K562 (cell line): ENCODE measurements around the gene TTC23L. TPM values are rescaled to one million over a fixed set of nuclear protein-coding genes. Genes with fewer than 3 reads are reported as not detected.

Source experiments
- ATAC-seq: fragments of 200-7000 bp; cut with Tn5 transposase; 3 replicates; pipeline ENCODE4 v1.9.1; 2020; ENCODE audit warnings: moderate library complexity
- BruUV-seq: library from RNA; stranded (reverse); fragments of 400-500 nt; replicated peaks from 2 replicates; lab custom pipeline; 2021; lab: Mats Ljungman, UMichigan
- CTCF ChIA-PET: fragments of 300-600 bp; formaldehyde crosslinking; extraction: SDS; loops from one replicate; lab custom pipeline; 2021; ENCODE audit warnings: low intra/inter-chr PET ratio; lab: Yijun Ruan, JAX
- POLR2A ChIA-PET: fragments of 300-600, 350-650 bp; sonication (Branson Sonifier 250); formaldehyde crosslinking; extraction: SDS; loops from one replicate; lab custom pipeline; 2021; ENCODE audit warnings: antibody characterized with exemption, inconsistent platforms; lab: Yijun Ruan, JAX
- DNase-seq, 4 experiments: peaks; one replicate each; pipeline versions ENCODE4 v3.0.0 to v3.0.0-alpha.2; 2011 to 2018; ENCODE audit warnings: low spot score in 3 of 4, mixed read lengths in 3 of 4; ENCODE audit errors: extremely low read depth in 1 of 4
- FAIRE-seq: peaks from 2 replicates; lab custom pipeline; 2011; peaks lifted over from hg19 to GRCh38; lab: Jason Lieb, UNC
- H2AFZ ChIP-seq: 2 replicates; pipeline ENCODE4 v1.6.0; 2011; ENCODE audit warnings: low read depth, low read length, control low read depth, inconsistent platforms
- H3K27ac ChIP-seq: fragments of 200-600 bp; 3 replicates; pipeline ENCODE4 v1.8.0; 2011; ENCODE audit warnings: low read depth, mild to moderate bottlenecking, control low read depth, inconsistent platforms, low read length, moderate library complexity, mixed read lengths; ENCODE audit errors: extremely low read depth
- H3K27me3 ChIP-seq, 2 experiments: fragments of 300-600 bp in 1 of 2; 2 replicates in 1 of 2; 3 replicates in 1 of 2; pipeline versions ENCODE4 v1.6.0 to v1.8.0; 2011; ENCODE audit warnings: inconsistent platforms in 2 of 2, low read length in 2 of 2, mild to moderate bottlenecking in 1 of 2, mixed read lengths in 1 of 2, moderate library complexity in 1 of 2; ENCODE audit not compliant: control insufficient read depth in 2 of 2, insufficient read depth in 2 of 2
- H3K36me3 ChIP-seq: fragments of 300-600 bp; 3 replicates; pipeline ENCODE4 v1.8.0; 2011; ENCODE audit warnings: mild to moderate bottlenecking, low read length, inconsistent platforms; ENCODE audit not compliant: control insufficient read depth, insufficient read depth
- H3K4me1 ChIP-seq, 2 experiments: fragments of 200-600 bp in 1 of 2; replicated peaks in 1 of 2; 2 replicates in 1 of 2; 3 replicates in 1 of 2; pipeline versions ENCODE4 v1.5.1 to v1.8.0; 2011; ENCODE audit warnings: inconsistent platforms in 2 of 2, low read length in 2 of 2, mild to moderate bottlenecking in 1 of 2, mixed read lengths in 1 of 2, moderate library complexity in 1 of 2; ENCODE audit not compliant: control insufficient read depth in 2 of 2, insufficient read depth in 2 of 2
- H3K4me2 ChIP-seq: 2 replicates; pipeline ENCODE4 v1.6.1; 2011; ENCODE audit warnings: low read length, control low read depth, inconsistent platforms, mixed read lengths; ENCODE audit not compliant: insufficient read depth
- H3K4me3 ChIP-seq: fragments of 200-600 bp; sonication (generic), shearing (Covaris generic); 2 replicates; pipeline ENCODE4 v1.5.1; 2016; ENCODE audit warnings: control low read depth, inconsistent platforms
- H3K79me2 ChIP-seq: fragments of 200-600 bp; 3 replicates; pipeline ENCODE4 v1.8.0; 2011; ENCODE audit warnings: low read length, inconsistent platforms; ENCODE audit not compliant: control insufficient read depth, insufficient read depth
- H3K9ac ChIP-seq, 2 experiments: 2 replicates each; pipeline versions ENCODE4 v1.6.0 to v1.6.1; 2011; ENCODE audit warnings: low read depth in 2 of 2, low read length in 2 of 2, control low read depth in 1 of 2, inconsistent platforms in 1 of 2, mild to moderate bottlenecking in 1 of 2, mixed read lengths in 1 of 2; ENCODE audit not compliant: insufficient read depth in 1 of 2
- H3K9me1 ChIP-seq: one replicate; pipeline ENCODE4 v1.6.0; 2011; ENCODE audit warnings: inconsistent platforms, mild to moderate bottlenecking, low read length, moderate library complexity; ENCODE audit not compliant: control insufficient read depth, insufficient read depth
- H3K9me3 ChIP-seq: replicated peaks from 2 replicates; pipeline ENCODE4 v1.5.1; 2011; ENCODE audit warnings: low read depth, low read length, inconsistent platforms; ENCODE audit not compliant: control insufficient read depth, insufficient read depth
- H4K20me1 ChIP-seq: replicated peaks from 2 replicates; pipeline ENCODE4 v1.6.1; 2011; ENCODE audit warnings: low read length, inconsistent platforms, mixed read lengths; ENCODE audit not compliant: control insufficient read depth, insufficient read depth
- ESRRB ChIP-seq: fragments of 250-450 bp; sonication (Bioruptor Pico); IDR thresholded peaks from 2 replicates; pipeline ENCODE4 v1.5.0; 2020; ENCODE audit warnings: mild to moderate bottlenecking, moderate library complexity, borderline replicate concordance
- GTF2F1 ChIP-seq: IDR thresholded peaks from 2 replicates; pipeline ENCODE4 v1.6.1; 2011; ENCODE audit warnings: low read depth, low read length, improper control_type of control experiment
- HIVEP1 ChIP-seq: fragments of 250-450 bp; sonication (Bioruptor Pico); IDR thresholded peaks from 2 replicates; pipeline ENCODE4 v1.4.0; 2020; ENCODE audit warnings: mild to moderate bottlenecking
- MCM5 ChIP-seq: fragments of 450-650 bp; IDR thresholded peaks from 2 replicates; pipeline ENCODE4 v1.6.1; 2016; ENCODE audit warnings: low read depth
- RAD51 ChIP-seq: fragments of 450-650 bp; IDR thresholded peaks from 2 replicates; pipeline ENCODE4 v1.7.1; 2016; ENCODE audit warnings: low read depth, mild to moderate bottlenecking, borderline replicate concordance
- RB1 ChIP-seq: fragments of 450-650 bp; IDR thresholded peaks from 2 replicates; pipeline ENCODE4 v1.6.1; 2017; ENCODE audit warnings: low read depth, mild to moderate bottlenecking
- TCF15 ChIP-seq: fragments of 250-450 bp; sonication (Bioruptor Pico); IDR thresholded peaks from 2 replicates; pipeline ENCODE4 v1.8.0; 2022; ENCODE audit warnings: moderate library complexity, mild to moderate bottlenecking, inconsistent platforms
- TRIM24 ChIP-seq, 2 experiments: fragments of 450-650 bp; IDR thresholded peaks; 2 replicates each; pipeline ENCODE4 v1.6.1; 2016
- ZFX ChIP-seq: sonication (generic); formaldehyde crosslinking; IDR thresholded peaks from 2 replicates; pipeline ENCODE4 v1.8.0; 2022; ENCODE audit warnings: mild to moderate bottlenecking, missing genetic modification reagents, moderate library complexity
- WGBS: fragments of 100-300 bp; shearing (Covaris generic); methylation state at CpG from one replicate; pipeline ENCODE4 v1.1.6; 2016; ENCODE audit warnings: low coverage, mixed read lengths; ENCODE audit not compliant: insufficient coverage; ENCODE audit errors: missing lambda C conversion rate; 5-methylcytosine and 5-hydroxymethylcytosine counted together
- in situ Hi-C: fragments of 300-500 bp; cut with MboI; formaldehyde crosslinking; loops from 4 replicates; pipeline ENCODE4 v1.15.0; 2018; ENCODE audit warnings: inconsistent platforms, mixed read lengths
- intact Hi-C: fragments of 100-400 bp; cut with micrococcal nuclease; formaldehyde crosslinking; loops from 2 replicates; pipeline ENCODE4 v1.14.2; 2022
- polyA plus RNA-seq, 8 experiments: library from polyadenylated mRNA; depleted of rRNA in 4 of 8; stranded (reverse) in 5 of 8; unstranded in 3 of 8; fragments of >200 nt; fragmentation: Nextera tagmentation in 2 of 8; fragmentation: Illumina TruSeq in 1 of 8; extraction: Ambion mirVana in 2 of 8; extraction: Trizol in 1 of 8; gene quantifications; 2 replicates each; pipeline versions ENCODE4 v1.2.1 to v1.2.3, GENCODE V29; 2011 to 2014; ENCODE audit warnings: inconsistent platforms in 1 of 8, missing spikeins in 1 of 8
- total RNA-seq, 7 experiments: library from RNA; depleted of rRNA in 6 of 7; stranded (reverse); fragments of >200 nt in 6 of 7; fragmentation: Illumina TruSeq in 2 of 7; extraction: Trizol in 2 of 7; gene quantifications; 2 replicates each; pipeline versions ENCODE4 v1.2.1 to v1.2.3, GENCODE V29; 2011 to 2021; ENCODE audit warnings: low replicate concordance in 1 of 7

Gene TTC23L
- total and polyA plus RNA-seq, 9 of the 15 experiments (the other 6 are each of a cell fraction or from before 2014, with no cell fraction given): 0.03 to 0.32 (median 0.14) TPM; not detected in 2

- intact Hi-C loops: loop anchor here (10.0 kb wide), 1 partner anchor 282 kb away; no protein-coding TSS in a partner anchor
- Histone ChIP-seq H3K36me3 (peaks cover 10% of the 10 kb centered on the region; the same call in 1 of the 3 replicates), H4K20me1 (no peaks in the 10 kb centered on the region), H3K4me1 (no peaks in the 10 kb centered on the region), H3K79me2 (no peaks in the 10 kb centered on the region), H3K9ac (no peak overlapping the region), H3K9me1 (no peaks in the 10 kb centered on the region), H3K4me3 (no peak overlapping the region), H3K27me3 (no peaks in the 10 kb centered on the region), H3K4me2 (no peak overlapping the region), H3K27ac (no peak overlapping the region), H2AFZ (no peak overlapping the region), H3K9me3 (no peaks in the 10 kb centered on the region)
- DNase-seq: no peak
- 58% methylated on average over 5 of the region's 6 CpGs for WGBS
- FAIRE-seq: no peak
- in situ Hi-C loops: no loop called here
- no peak for TF ChIP-seq ESRRB (CRISPR knock-in tag)
- TF ChIP-seq RAD51: no peak
- TF ChIP-seq TRIM24 (IDR thresholded peaks at IDR 0.05): no peak
- no peak for TF ChIP-seq HIVEP1 (CRISPR knock-in tag)
- no peak for TF ChIP-seq GTF2F1
- POLR2A ChIA-PET: interaction anchor here (1.0 kb wide), 1 partner anchor 11 kb away, joined by 4 read pairs; no protein-coding TSS in a partner anchor
- ATAC-seq: no peak
- CTCF ChIA-PET: no interaction called here
- no TSS peak for BruUV-seq
Observed at GRCh38 chr5:34806532-34806931, 32.4 kb upstream of the TTC23L start.

- Histone ChIP-seq H3K79me2 (no peaks in the 10 kb centered on the region), H4K20me1 (no peaks in the 10 kb centered on the region), H3K27me3 (no peaks in the 10 kb centered on the region), H3K4me2 (no peak overlapping the region), H3K4me1 (peaks cover 0 to 2% of the 10 kb centered on the region in 2 experiments; a peak in 1 of 5 replicates), H3K4me3 (no peak overlapping the region), H3K9me1 (no peaks in the 10 kb centered on the region), H3K9ac (no peak overlapping the region)
- ChIA-PET CTCF (interaction anchor here (0.6 kb wide), 1 partner anchor 140 kb away, joined by 4 read pairs; no protein-coding TSS in a partner anchor), POLR2A (no interaction called here)
- ATAC-seq (no peak), FAIRE-seq (no peak)
- intact Hi-C loops (loop anchor here (5.0 kb wide), 1 partner anchor 86 kb away; no protein-coding TSS in a partner anchor), in situ Hi-C loops (no loop called here)
- 32% methylated on average over 1 of the region's 1 CpG for WGBS
- no peak for TF ChIP-seq ZFX (CRISPR knock-in tag)
- no peak for TF ChIP-seq MCM5
- TF ChIP-seq TCF15 (CRISPR knock-in tag): no peak
- TF ChIP-seq RB1: no peak
- TF ChIP-seq, all 486 proteins: peak for 0
- no peaks in the 10 kb centered on the region for H3K9me3 ChIP-seq
- BruUV-seq: no TSS peak
- H2AFZ ChIP-seq: no peak overlapping the region
- no peak for DNase-seq
- H3K36me3 ChIP-seq: peaks cover 13% of the 10 kb centered on the region; the same call in 1 of the 3 replicates
- H3K27ac ChIP-seq: no peak overlapping the region
Observed at GRCh38 chr5:34811706-34812105, 27.3 kb upstream of the TTC23L start.
